ENCODE measurements around the gene ALDH2. TPM values are rescaled to one million over a fixed set of nuclear protein-coding genes. Genes with fewer than 3 reads are reported as not detected.

ALDH2 gene
- total RNA-seq, 4 donors from 2014 or later: 151 to 179 (median 157) TPM

DNA sequence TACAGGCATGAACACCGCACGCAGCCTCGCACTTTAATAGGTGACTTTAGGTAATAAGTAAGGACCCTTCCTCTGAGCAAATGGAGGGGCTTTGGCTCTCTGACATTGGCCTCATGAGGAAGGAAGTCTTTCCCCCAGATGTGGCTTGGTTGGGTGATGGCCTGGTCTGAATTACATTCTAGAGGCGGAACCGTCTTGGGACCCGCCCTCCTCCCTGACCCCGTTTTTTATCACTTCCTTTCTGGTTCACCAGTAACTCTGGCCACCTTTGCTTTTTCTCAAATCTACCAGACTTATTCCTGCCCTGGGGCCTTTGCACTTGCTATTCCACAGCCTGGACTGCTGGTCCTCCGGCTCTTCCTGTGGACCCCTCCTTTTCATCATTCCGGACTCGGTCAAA, 13.4 kb downstream of the ALDH2 start:
- TF ChIP-seq POLR2A (IDR thresholded peaks at IDR 0.05): no peak
- TF ChIP-seq, protein P1, sequence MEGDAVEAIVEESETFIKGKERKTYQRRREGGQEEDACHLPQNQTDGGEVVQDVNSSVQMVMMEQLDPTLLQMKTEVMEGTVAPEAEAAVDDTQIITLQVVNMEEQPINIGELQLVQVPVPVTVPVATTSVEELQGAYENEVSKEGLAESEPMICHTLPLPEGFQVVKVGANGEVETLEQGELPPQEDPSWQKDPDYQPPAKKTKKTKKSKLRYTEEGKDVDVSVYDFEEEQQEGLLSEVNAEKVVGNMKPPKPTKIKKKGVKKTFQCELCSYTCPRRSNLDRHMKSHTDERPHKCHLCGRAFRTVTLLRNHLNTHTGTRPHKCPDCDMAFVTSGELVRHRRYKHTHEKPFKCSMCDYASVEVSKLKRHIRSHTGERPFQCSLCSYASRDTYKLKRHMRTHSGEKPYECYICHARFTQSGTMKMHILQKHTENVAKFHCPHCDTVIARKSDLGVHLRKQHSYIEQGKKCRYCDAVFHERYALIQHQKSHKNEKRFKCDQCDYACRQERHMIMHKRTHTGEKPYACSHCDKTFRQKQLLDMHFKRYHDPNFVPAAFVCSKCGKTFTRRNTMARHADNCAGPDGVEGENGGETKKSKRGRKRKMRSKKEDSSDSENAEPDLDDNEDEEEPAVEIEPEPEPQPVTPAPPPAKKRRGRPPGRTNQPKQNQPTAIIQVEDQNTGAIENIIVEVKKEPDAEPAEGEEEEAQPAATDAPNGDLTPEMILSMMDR (IDR thresholded peaks at IDR 0.05): no peak
- intact Hi-C loops (cut with DNase I; ENCODE audit: low total_unique reads): no loop called here
- no peak for DNase-seq (ENCODE audit: low spot score in 2 of 2)
- WGBS, 2 donors: 81 to 91% methylated on average over 10 of the region's 10 CpGs
- no peak overlapping the region for H3K4me3 ChIP-seq (ENCODE audit: low read depth, poor library complexity, severe bottlenecking)

DNA sequence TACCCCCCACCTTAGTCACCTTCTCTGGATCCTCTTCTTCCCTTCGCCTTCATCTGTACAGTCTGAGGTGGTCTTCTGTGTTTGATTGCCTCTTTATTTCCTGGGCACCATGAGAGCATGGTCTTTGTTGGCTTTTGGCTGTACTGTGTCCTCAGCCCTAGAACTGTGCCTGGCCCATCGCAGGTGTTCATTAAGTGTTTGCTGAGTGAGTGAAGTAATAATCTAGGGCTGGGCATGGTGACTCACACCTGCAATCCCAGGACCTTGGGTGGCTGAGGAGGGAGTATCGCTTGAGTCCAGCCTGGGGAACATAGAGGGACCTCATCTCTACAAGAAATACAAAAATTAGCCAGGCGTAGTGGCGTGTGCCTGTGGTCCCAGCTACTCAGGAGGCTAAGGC, 13.9 kb downstream of the ALDH2 start:
- 85 to 89% methylated on average over 5 of the region's 5 CpGs for WGBS, 2 donors
- TF ChIP-seq, protein P1 (IDR thresholded peaks at IDR 0.05): no peak
- no peak for TF ChIP-seq POLR2A (IDR thresholded peaks at IDR 0.05)
- intact Hi-C loops (cut with DNase I; ENCODE audit: low total_unique reads): no loop called here
- H3K4me3 ChIP-seq (ENCODE audit: low read depth, poor library complexity, severe bottlenecking): no peak overlapping the region
- no peak for DNase-seq (ENCODE audit: low spot score in 2 of 2)

DNA sequence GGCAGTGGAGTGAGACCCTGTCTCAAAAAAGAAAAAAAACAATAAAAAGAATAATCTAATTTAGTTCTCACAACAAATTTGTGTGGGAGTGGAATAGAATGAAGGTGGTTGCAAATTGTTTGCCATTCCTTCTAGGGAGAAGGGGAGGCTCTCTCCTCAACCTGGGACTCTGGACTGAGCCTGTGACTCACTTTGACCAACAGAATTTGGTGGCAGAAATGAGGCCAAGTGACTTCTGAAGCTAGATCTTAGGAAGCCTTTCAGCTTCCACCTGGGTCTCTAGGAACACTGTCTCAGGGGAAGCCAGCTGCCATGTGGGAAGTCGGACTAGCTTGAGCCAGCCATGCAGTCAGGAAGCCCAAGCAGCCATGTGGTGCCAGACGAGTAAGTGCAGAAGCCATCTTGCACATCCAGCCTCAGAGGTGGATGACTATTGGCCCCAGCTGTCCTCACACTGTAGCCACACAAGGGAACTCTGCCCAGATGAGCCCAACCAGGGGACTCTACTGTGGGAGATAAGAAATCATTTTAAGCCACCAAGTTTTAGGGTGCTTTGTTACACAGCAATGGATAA, 14.4 kb downstream of the ALDH2 start:
- no peak overlapping the region for H3K4me3 ChIP-seq (ENCODE audit: low read depth, poor library complexity, severe bottlenecking)
- no peak for DNase-seq (ENCODE audit: low spot score in 2 of 2)
- 85 to 96% methylated on average over 2 of the region's 2 CpGs for WGBS, 2 donors
- no peak for TF ChIP-seq POLR2A (IDR thresholded peaks at IDR 0.05)
- TF ChIP-seq, protein P1 (IDR thresholded peaks at IDR 0.05): no peak
- intact Hi-C loops (cut with DNase I; ENCODE audit: low total_unique reads): no loop called here

DNA sequence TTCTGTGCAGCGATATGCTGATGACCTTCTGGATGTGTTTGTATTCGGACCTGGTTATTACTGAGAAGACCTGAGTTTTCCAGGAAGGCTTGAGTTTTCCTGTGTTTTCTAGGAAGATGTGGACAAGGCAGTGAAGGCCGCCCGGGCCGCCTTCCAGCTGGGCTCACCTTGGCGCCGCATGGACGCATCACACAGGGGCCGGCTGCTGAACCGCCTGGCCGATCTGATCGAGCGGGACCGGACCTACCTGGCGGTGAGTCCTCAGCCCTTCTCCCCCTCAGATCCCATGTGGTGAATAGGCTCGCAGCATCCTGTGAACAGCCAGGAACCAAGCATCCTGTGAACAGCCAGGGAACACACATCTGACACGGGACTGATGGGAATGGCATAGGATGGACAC, 16.3 kb downstream of the ALDH2 start:
- intact Hi-C loops (cut with DNase I; ENCODE audit: low total_unique reads): no loop called here
- TF ChIP-seq, protein P1 (IDR thresholded peaks at IDR 0.05): no peak
- TF ChIP-seq POLR2A (IDR thresholded peaks at IDR 0.05): no peak
- no peak for DNase-seq (ENCODE audit: low spot score in 2 of 2)
- H3K4me3 ChIP-seq (ENCODE audit: low read depth, poor library complexity, severe bottlenecking): no peak overlapping the region
- 92 to 100% methylated on average over 7 to 17 of the region's 17 CpGs for WGBS, 2 donors

DNA sequence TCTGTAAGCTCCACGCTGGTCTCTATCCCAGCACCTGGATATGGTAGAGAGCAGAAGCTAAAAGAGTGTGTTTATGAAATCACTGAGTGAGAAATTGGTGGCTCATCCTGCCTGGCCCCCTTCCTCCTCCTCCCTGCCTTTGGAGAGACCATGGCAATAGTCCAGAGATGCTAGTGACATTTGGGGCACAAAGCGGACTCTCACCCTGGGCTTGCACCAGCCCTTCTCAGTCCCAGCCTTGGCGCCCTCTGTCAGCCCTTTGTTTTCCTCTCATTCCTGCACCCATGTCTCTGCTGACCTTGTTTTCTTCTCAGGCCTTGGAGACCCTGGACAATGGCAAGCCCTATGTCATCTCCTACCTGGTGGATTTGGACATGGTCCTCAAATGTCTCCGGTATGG, 18.2 kb downstream of the ALDH2 start:
- intact Hi-C loops (cut with DNase I; ENCODE audit: low total_unique reads): no loop called here
- H3K4me3 ChIP-seq (ENCODE audit: low read depth, poor library complexity, severe bottlenecking): no peak overlapping the region
- 95 to 96% methylated on average over 4 of the region's 4 CpGs for WGBS, 2 donors
- TF ChIP-seq, protein P1 (IDR thresholded peaks at IDR 0.05): no peak
- no peak for TF ChIP-seq POLR2A (IDR thresholded peaks at IDR 0.05)
- DNase-seq (ENCODE audit: low spot score in 2 of 2): no peak

DNA sequence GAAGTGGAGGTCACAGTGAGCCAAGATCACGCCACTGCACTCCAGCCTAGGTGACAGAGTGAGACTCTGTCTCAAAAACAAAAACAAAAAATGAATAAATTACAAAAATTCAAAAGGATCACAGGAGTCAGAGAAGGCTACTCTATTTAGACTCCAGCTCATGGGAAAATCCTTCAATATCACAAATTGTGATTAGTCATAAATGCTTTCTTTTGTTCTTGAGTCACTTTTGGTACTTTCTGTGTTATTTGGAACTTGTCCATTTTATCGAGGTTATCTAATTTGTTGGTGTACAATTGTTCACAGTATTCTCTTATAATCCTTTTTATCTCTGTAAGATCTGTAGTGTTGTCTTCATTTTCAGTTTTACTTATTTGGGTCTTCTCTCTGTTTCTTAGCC, 18.9 kb downstream of the ALDH2 start:
- TF ChIP-seq, protein P1 (IDR thresholded peaks at IDR 0.05): no peak
- no peak for TF ChIP-seq POLR2A (IDR thresholded peaks at IDR 0.05)
- 71 to 79% methylated on average over 2 of the region's 2 CpGs for WGBS, 2 donors
- H3K4me3 ChIP-seq (ENCODE audit: low read depth, poor library complexity, severe bottlenecking): no peak overlapping the region
- intact Hi-C loops (cut with DNase I; ENCODE audit: low total_unique reads): no loop called here
- DNase-seq (ENCODE audit: low spot score in 2 of 2): no peak
